Posterior cingulate gyrus (tissue), 11 donors: ENCODE results near the gene OPCML.

ENCODE experiments used
- DNase-seq, 10 donors: peaks; one replicate each; pipeline versions ENCODE4 v3.0.0 to v3.0.0-alpha.2; 2020 to 2021; ENCODE audit warnings: mixed read lengths in 3 of 10
- intact Hi-C: fragments of 100-400 bp; cut with DNase I; formaldehyde crosslinking; loops from one replicate; pipeline ENCODE4 v1.15.1; 2023

OPCML gene

DNA sequence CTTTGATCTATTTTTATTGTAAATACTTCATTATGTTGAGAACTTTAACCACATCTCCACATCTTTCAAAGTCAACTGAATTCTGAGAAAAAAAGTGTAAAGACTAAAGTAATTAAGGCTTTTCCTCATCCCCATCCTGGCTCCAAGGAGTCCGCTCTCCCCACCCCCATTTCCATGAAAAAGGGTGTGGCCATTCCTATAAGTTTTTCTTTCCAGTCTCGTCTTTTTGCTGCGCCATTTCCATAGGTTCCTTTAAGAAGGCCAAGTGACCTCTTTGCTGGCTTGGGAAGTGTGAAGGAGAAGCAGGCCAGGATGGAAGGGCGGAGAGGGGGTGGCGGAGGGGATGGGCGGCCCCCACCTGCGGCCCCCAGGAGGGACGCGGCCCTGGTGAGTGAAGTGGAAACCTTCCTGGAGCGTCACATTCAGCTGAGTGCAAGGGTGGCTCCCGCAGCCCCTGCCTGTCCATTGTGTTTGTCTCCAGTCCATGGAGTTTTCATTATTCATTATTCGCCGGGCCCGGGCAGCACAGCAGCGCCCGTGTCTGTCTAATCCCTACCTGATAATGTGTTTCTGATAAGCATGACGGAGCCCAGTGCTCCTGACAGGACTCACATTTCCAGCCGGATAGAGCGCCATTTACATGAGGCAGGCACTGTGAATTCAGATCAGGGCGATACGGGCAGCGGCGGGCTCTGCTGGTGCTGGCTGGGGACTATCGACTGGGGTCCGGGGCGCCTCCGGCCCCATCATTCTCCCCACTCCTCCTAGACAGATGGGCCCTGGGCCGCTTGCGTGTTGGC is 739.8 kb downstream of the OPCML start:
- intact Hi-C loops: no loop called here
- no peak for DNase-seq

DNA sequence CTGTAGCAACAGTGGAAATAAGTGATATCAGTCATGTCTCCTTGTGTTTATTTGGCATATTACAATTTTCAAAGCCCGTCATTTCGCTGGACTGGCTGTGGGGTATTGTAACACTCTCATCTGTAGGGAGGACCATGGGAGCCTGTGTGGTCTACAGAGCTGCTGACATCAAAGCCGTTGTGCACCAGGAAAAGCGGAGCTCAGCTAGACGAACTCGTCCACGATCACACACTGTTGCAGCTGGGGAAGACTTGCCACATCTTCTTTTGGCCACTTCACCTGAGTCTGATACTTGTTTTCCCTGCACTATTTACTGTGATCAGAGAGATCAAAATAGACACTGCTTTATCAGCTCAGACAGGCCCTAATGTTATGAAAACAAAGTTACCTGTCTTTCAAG is 741.3 kb downstream of the OPCML start:
- DNase-seq: no peak
- intact Hi-C loops: no loop called here

- intact Hi-C loops: no loop called here
- no peak for DNase-seq
Observed at GRCh38 chr11:132790466-132790865, 741.8 kb downstream of the OPCML start.

DNA sequence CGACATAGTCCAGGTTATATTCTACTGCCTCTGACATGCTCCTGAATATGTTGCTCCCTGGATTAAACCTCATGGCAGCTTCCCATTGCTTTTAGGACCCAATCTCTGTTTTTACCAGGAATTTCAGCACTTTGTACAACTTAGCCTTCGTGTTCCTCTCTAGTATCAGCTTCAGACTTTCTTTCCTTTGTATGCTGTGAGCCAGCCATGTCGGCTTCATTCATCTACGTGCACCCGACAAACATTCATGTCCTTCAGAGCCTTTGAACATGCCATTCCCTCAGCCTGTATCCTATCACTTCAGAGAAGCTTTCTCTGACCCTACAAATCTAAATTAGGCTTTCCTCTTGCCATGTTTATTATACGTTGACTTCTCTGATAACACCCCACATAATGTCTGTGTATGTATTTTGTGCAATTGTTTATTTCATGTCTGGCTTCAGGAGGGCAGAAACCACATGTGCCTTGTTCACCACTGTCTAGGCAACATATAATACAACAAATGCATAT is 743.4 kb downstream of the OPCML start:
- intact Hi-C loops: no loop called here
- no peak for DNase-seq

GRCh38 chr11:132785878-132786277 is 746.4 kb downstream of the OPCML start:
- no peak for DNase-seq
- intact Hi-C loops: no loop called here

GRCh38 chr11:132784441-132784840 is 747.9 kb downstream of the OPCML start:
- intact Hi-C loops: no loop called here
- DNase-seq: no peak

- intact Hi-C loops: no loop called here
- DNase-seq: peak in 1 of 10 donors; percentile 83
Observed at GRCh38 chr11:132782102-132782501, 750.2 kb downstream of the OPCML start.

- intact Hi-C loops: no loop called here
- no peak for DNase-seq
Observed at GRCh38 chr11:132780046-132780445, 752.3 kb downstream of the OPCML start.

GRCh38 chr11:132779497-132779896 is 752.8 kb downstream of the OPCML start:
- DNase-seq: no peak
- intact Hi-C loops: no loop called here

DNA sequence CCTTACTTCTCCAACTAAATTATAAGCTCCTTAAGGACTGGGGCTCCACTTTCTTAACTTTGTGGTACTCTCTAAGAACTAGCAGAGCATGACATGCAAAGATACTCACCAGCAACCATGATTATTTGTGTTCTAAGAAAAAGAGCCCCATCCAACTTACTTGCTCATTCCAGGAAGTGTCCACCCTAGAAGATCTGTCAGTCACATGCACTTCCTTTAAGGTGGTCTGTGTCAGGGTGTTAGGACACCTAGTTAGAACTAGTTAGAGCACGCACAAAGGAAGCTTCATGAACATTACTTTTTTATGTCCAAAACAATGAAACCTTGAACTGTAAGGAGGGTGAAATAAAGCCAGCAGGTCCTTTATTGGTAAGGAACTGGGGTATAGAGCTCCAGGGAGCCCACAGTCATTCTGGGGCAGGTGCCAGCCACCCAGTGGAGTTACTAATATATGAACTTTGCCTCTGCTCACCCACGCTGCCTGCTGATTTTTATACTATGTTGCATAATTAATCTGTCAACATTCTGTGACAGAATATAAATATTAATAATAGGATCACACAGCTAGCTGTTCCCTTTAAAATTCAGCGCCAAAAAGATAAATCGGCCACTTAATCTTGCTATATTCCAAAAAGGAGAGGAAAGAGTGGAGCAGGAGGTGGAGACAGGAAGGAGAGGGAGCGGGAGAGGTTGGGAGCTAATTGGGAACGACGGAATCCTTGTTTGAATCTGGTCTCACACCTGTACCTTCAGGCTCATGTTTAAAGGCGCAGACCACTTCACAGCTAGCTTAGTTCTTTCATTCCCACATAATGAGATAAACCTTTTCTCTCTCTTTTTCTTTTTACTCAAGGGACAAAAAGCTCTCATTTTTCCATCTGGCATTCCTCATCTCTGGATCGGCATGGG is 755.0 kb downstream of the OPCML start:
- intact Hi-C loops: no loop called here
- DNase-seq: no peak

GRCh38 chr11:132773751-132774150 is 758.5 kb downstream of the OPCML start:
- DNase-seq: no peak
- intact Hi-C loops: no loop called here

DNA sequence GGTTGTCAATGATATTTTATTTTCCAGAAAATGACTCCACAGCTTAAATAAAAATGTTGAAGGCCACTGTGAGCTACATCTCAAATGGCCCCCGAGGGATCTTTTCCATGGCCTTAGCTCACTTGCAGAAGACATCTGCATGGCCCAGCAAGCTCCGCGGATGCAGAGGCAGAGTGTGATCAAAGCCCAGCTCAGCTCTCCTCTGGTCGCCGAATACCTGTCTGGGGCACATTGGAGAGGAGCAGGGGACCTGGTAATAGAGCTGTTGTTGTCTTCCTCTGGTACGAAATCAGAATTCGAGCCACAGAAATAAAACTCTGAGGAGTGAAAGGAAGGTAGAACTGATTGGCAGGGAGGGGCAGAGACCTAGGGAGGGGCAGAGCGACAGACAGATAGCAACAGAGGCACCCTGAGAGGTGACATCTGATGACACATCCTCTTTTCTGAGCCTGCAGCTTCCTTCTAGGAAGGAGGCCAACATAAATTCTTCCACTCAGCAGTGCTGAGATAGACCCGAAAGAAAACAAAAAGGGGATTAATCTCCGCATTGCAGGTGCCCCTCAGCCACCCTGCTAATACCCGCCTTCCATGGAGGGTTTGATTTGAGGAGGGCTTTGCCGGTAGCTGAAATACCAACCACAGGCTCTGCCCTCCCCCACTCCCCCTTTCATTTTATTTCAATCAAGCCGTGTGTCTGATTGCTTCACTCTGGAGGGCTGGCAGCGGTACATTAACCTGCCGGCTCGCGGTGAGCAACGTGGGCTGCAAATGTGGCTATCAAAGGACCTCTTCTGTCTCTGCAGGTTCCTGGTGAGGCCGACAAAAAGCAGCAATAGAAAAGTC is 759.4 kb downstream of the OPCML start:
- DNase-seq: no peak
- intact Hi-C loops: no loop called here

- DNase-seq: no peak
- intact Hi-C loops: no loop called here
Observed at GRCh38 chr11:132771746-132772145, 760.6 kb downstream of the OPCML start.

GRCh38 chr11:132770829-132771530 is 761.3 kb downstream of the OPCML start:
- intact Hi-C loops: no loop called here
- no peak for DNase-seq

GRCh38 chr11:132763503-132763902 is 768.8 kb downstream of the OPCML start:
- no peak for DNase-seq
- intact Hi-C loops: no loop called here

DNA sequence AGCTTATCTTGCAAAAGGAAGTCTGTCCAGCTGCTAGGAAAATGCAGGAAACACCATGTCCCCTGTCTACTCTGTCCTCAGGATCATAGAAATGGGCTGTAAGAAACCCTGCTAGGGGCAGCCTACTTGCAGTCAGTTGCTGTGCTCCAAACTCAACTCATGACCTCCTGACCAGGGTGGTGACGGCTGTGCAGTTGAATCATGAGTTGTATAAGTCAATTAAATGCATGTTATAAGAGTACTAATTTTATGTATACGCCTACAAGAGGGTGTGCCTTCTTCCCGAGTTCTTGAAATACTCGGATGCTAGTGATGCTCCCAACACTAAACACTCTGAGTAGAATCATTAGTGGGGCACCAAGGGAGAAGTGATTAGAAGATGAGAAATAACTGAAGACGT is 776.4 kb downstream of the OPCML start:
- intact Hi-C loops: no loop called here
- DNase-seq: no peak

DNA sequence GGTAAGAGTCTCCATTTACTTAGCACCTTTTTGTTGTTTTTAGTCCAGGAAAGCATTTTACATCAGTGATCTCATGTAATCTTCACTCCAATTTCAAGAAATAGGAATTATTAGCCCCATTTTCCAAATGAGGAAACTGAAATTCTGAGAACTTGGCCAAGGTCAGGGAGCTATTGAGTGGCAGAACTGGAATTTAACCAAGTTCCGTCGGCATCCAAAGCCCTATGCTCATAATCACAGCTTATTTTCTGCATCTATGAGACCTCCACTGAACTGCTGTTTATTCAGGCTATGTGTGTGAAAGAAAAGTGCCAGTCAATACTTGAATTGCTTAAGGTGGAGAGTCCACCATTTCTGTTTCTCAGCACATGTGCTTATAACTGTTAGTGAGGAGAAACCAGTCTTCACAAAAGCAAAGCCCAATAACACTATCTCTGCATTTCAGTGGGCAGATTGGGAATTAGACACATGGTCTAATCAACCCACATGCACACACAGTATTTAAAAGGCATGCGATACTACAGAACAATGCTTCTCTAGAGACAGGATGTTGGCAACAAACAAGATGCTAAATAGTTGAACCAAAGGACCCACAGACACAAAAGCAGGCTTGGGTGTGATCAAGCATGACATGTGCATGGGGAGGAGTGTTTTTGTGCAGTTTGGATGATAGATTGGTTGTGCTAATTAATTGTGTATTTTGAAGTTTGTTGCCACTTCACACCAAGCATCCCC is 780.6 kb downstream of the OPCML start:
- no peak for DNase-seq
- intact Hi-C loops: no loop called here

GRCh38 chr11:132746305-132746704 is 786.0 kb downstream of the OPCML start:
- DNase-seq: no peak
- intact Hi-C loops: no loop called here

DNA sequence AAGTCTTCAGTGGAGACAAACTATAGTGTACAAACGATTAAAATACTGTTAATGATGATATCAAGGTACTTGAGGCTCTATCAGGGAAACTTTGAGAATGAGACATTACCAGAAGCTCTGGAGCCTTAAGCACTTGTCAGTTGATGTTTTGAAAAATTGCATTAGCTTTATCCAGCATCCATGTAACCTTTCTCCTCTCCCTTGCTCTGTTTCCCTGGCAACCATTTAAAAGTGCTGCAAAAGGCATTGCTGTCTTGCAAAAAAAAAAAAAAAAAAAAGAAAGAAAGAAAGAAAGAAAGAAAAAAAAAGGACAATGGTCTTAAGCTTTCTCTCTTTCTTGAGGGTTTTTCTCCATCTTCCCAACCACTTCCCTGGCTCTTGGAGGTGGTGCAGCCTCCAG is 787.0 kb downstream of the OPCML start:
- DNase-seq: no peak
- intact Hi-C loops: no loop called here
